Airway epithelial cell (primary cell): ENCODE data around the gene ANKRD50. TPM values are rescaled to one million over a fixed set of nuclear protein-coding genes. Genes with fewer than 3 reads are reported as not detected.

Experiments used
- total RNA-seq: library from RNA; depleted of rRNA; stranded (reverse); fragments of >200 nt; gene quantifications from 2 replicates; pipeline ENCODE4 v1.2.3, GENCODE V29; 2015

ANKRD50 gene, protein sequence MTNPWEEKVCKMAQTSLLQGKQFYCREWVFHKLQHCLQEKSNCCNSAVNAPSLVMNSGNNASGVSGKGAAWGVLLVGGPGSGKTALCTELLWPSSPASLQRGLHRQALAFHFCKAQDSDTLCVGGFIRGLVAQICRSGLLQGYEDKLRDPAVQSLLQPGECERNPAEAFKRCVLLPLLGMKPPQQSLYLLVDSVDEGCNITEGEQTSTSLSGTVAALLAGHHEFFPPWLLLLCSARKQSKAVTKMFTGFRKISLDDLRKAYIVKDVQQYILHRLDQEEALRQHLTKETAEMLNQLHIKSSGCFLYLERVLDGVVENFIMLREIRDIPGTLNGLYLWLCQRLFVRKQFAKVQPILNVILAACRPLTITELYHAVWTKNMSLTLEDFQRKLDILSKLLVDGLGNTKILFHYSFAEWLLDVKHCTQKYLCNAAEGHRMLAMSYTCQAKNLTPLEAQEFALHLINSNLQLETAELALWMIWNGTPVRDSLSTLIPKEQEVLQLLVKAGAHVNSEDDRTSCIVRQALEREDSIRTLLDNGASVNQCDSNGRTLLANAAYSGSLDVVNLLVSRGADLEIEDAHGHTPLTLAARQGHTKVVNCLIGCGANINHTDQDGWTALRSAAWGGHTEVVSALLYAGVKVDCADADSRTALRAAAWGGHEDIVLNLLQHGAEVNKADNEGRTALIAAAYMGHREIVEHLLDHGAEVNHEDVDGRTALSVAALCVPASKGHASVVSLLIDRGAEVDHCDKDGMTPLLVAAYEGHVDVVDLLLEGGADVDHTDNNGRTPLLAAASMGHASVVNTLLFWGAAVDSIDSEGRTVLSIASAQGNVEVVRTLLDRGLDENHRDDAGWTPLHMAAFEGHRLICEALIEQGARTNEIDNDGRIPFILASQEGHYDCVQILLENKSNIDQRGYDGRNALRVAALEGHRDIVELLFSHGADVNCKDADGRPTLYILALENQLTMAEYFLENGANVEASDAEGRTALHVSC (N-terminal part only)
- 8.8 and 11.0 TPM in 2 replicates for total RNA-seq

DNA sequence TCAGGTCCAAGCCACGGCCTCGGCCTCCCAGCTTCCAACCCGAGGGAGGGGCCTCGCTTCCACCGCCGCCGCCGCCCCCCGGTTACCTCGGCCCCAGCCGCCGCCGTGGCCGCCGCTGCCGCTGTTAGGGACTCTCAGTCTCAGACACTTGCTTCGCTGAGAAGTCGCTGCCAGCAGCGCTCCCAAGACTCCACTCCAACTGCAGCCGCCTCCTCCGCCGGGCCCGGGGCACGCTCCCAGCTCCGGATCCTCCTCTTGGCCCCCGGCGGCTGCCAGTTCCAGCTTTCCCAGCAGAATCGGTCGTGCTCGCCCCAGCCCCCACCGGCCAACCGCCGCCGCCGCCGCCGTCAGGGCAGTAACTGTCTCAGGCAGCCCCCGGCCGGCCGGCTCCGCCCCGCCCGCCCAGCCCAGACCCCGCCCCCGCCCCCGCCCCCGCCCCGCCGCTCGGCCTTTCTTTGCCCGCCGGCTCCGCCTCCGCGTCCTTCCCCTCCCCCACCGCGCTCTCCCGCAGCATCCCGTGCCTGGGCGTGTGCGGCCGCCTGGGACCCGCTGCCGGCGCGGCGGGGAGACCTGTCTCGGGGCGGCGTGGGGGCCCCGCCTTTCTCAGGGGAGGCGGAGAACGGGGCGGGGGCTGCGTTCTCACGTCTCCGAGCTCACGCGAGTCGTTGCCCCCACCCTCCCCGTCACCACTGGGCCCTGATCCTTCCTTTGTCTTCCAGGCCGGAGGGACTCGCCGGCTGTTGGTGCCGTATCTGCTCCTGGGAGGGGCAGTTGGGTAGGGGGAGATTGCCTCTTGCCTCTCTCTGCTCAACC, at the start of gene ANKRD50:
ANKRD50 (minus strand) TSS at position 361 of the 813 bp plus-strand sequence. CDS start 2,221 bp downstream, outside the sequence.

